ENCODE results near the gene NPC1.
"Not testable (repeated sequence)": the region's sequence is repeated elsewhere in the genome, so short reads cannot be mapped to it uniquely, and the experiment has no call there.

The NPC1 gene

DNA sequence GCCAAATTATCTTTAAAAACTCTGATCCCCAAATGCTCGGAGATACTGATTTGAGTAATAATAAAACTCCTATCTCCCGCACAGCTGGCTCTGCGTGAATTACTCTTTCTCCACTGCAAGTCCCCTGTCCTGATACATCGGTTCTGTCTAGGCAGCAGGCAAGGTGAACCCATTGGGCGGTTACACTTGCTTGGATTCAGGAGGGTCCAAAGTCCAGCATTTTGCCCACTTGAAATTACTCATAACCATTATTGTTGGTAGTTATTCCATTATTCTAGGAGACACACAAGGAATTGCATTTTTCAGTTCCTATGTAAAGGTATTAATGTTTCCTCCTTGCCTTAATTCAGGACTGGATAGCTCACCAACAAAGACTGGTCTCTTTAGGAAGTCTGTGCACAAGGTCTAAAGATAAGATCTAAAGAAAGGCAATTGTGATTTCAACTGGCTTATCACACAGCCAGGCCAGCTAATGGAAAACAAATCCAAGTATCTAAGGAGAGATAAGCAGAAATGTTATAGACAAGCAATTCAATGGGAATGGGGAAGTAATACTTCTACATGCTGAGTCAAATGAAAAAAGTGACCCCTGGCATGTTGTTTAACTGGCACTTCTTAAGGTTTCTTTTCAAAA lies 23.2 kb upstream of the NPC1 start:
- no peak for DNase-seq (ENCODE audit: low read depth in 2 of 2)

DNA sequence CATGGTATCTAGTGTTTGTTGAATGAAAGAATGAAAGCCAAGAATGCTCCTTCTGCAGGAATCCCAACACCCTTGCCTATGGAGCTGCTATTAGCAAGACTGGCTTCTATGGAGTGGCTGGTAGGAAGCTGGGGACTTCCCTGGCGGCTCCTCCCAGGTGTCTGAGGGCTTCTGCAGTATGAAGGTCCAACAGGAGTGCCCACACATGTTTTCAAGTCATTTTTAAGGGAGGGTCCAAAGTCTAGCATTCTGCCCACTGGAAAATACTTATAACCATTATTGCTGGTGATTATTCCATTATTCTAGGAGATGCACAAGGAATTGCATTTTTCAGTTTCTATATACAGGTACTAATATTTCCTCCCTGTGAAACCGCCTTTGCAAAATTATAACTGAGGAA lies 21.9 kb upstream of the NPC1 start:
- no peak for DNase-seq (ENCODE audit: low read depth in 2 of 2)

- DNase-seq (ENCODE audit: low read depth in 2 of 2): no peak
Measured at GRCh38 chr18:23605941-23606340, 19.6 kb upstream of the NPC1 start.

- DNase-seq (ENCODE audit: low read depth in 2 of 2): no peak
Measured at GRCh38 chr18:23599809-23600208, 13.5 kb upstream of the NPC1 start.

GRCh38 chr18:23596183-23596582 lies 9.9 kb upstream of the NPC1 start:
- DNase-seq (ENCODE audit: low read depth in 2 of 2): no peak

DNA sequence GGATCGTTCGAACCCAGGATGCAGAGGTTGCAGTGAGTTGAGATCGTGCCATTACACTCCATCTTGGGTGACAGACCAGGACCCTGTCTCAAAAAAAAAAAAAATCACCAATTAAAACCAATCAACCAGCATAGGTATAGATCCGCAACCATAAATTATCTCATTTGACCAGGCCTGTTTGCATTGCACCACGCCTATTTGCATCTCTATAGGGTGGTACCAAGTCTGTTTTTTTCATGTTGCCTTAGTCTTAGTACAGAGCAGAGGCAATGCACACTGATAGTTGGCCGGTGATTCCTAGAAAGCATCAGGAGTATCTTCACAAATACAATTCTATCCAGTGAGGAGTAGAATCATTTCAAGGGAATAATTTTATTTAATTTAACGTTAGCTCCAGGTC lies 9.3 kb upstream of the NPC1 start:
- no peak for DNase-seq (ENCODE audit: low read depth in 2 of 2)

DNA sequence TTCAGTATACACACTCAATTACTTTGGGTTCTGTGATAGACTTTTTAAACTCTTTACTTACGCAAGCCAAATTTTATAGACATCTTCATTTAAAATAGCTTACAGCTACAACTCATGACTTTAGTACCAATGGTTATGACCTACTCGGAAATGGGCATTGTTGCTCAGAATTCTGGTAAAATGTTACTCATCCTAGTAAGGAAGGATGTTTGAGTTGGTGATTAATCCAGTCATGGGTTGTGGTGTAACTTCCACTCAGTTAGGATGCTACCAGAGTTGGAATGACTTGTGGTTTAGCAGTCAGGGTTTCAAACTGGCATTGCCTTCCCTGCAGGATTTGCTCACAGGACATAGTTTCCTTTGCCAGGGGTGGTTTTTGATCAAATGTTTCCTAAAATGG lies 7.4 kb upstream of the NPC1 start:
- no peak for DNase-seq (ENCODE audit: low read depth in 2 of 2)

GRCh38 chr18:23592911-23593310 lies 6.6 kb upstream of the NPC1 start:
- no peak for DNase-seq (ENCODE audit: low read depth in 2 of 2)

- no peak for DNase-seq (ENCODE audit: low read depth in 2 of 2)
Measured at GRCh38 chr18:23591011-23591410, 4.7 kb upstream of the NPC1 start.

DNA sequence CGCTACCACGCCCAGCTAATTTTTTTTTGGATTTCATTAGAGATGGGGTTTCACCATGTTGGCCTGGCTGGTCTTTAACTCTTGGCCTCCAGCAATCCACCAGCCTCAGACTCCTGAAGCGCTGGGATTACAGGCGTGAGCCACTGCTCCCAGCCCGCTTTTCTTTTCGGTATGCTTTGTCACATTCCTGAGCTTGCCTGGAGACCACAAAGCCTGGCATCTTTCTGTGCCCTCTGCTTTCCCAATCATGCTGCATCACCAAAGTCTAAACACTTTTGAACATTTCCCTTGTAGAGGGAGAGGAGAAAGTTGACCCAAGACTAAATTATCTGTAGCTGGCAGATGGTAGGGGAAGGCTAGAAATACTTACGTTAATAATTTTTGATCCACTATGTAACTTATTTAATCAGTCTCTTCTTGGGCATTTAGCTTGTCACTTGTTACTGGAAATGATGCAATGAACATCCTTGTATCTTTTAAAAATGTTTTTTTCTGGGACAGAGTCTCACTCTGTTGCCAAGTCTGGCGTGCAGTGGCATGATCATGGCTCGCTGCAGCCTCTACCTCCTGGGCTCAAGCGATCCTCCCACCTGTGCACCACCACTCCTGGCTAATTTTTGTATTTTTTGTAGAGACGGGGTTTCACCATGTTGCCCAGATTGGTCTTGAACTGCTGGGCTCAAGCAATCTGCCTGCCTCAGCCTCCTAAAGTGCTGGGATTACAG lies 2.7 kb upstream of the NPC1 start:
- no peak for DNase-seq (ENCODE audit: low read depth in 2 of 2)

DNA sequence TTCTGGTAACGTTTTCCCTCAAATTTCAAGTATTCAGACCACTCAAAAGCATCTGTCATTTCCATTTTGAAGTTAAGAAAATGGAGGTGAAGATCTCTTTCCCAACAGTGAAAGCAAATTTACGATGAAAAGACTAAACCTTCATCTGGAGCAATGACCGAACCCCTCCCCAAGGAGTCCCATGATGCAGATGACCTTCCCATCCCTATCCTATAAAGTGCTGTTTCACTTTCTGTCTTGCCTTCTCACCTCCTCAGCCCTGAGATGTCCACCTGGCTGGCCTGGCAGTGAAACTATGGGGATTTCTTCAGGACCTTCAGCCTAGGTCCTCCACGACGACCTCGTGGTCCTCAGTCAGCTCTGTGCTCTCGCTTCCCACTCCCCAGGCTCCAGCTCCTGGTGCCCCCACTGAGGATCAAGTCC lies 925 bp upstream of the NPC1 start:
- no peak for DNase-seq (ENCODE audit: low read depth in 2 of 2)

DNA sequence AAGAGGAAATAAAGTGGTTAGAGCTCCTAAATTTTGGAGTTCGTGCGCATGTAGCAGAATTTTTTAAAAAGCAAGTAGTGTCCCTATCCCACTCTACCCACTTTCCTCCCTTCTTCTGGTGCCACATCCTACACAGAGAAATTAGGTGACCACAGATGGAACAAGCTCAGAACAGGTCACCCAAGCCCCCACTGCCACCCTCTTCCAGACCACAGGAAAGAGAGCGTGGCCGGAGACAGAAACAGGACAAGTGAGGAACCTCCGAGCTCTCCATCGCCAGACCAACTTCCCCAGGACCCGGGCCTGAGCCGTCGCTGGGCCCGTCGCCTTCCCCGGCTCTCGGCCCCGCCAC lies 433 bp downstream of the NPC1 start:
- DNase-seq (ENCODE audit: low read depth in 2 of 2): no peak

GRCh38 chr18:23585007-23585871 lies 1.1 kb downstream of the NPC1 start:
- no peak for DNase-seq (ENCODE audit: low read depth in 2 of 2)

DNA sequence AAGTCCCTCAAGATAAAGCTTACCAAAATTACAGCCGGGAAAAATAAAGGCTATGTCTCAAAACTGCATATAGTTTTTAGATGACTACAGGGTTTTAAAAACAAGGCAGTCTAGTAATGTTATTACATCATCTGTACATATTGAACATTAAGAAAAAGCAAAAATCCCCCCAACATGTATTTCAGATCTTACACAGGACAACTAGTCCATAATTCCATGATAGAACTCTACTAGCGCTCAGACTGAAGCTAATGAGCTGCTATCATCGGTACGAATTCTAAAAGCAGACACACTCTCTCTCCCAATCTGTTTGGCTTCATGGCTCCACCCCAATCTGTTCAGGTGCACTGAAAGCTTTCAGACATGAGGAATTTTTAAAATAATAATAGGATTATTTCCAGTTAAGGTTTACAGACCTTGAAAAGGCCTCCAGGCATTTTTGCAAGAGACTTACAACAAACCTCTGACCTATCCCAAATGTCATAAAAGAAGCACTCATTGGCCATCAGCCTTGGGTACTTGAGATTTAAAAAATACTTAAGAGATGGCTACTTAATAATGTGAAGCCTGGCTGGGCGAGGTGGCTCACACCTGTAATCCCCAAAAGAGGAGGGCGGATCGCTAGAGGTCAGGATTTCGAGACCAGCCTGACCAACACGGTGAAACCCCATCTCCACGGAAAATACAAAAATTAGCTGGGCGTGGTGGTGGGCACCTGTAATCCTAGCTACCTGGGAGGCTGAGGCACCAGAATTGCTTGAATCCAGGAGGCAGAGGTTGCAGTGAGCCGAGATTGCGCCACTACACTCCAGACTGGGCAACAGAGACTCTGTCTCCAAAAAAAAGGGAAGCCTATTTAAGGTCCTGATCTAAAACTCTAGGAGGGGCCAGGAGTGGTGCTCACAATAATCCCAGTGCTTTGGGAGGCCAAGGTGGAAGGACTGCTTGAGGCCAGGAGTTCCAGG lies 2.0 kb downstream of the NPC1 start:
- no peak for DNase-seq (ENCODE audit: low read depth in 2 of 2)

- no peak for DNase-seq (ENCODE audit: low read depth in 2 of 2)
Measured at GRCh38 chr18:23583071-23583865, 3.0 kb downstream of the NPC1 start.

DNA sequence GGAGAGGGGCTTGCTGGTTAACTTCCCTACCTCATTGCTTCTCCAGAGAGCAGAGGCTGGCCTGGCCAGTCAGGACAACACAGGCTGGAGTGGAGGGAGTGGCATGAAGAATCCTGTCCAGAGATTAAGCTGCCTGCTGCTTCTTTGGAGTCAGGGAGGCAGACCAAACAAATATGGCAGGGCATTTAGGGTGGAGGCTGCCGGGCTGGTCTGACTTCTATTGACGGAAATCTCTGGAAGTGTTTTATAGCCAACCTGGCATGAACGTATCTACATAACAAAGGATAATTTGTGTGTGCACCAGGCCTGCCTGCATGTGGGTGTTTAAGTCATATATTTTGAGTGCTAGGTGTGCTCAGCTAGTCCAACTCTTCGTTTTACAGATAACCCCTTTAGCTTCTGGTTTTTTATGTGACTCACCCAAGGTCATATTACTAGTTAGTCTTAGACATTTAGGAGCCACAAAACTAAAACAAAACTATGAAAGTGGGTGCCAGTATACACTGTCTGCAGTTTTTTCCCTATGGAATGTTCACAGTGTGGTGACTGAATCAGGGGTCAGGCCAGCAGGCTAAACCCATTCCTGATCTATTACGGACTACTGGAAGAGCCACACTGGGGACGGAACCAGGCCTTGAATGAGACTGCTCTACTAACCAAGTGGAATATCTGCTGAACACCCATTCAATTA lies 5.5 kb downstream of the NPC1 start:
- no peak for DNase-seq (ENCODE audit: low read depth in 2 of 2)

- no peak for DNase-seq (ENCODE audit: low read depth in 2 of 2)
Measured at GRCh38 chr18:23578891-23579653, 7.2 kb downstream of the NPC1 start.

DNA sequence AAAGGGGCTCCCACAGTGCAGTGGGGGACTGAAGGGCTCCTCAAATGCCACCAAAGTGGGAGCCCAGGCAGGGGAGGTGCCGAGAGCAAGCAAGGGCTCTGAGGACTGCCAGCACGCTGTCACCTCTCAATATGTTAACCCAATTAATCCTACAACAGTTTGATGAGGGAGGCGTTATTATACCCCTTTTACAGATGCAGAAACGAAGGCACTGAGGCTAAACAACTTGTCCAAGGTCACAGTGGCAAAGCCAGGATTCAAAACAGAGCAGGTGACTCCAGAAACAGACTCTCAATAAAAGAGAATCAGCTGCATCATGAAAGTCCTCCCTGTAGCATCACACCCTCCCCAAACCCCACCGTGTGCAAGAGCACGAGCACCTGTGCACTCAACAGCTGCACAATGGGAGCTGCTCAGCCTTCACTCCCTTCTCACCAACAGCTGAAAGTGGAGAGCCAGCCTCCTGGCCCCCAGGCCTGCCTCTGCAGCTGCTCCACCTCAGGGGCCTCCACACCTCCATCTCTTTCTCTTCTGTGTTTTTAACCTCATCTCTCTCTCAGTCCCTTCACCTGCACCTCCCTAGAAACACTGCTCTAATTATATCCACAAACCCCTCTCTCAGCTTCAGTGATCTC lies 8.1 kb downstream of the NPC1 start:
- no peak for DNase-seq (ENCODE audit: low read depth in 2 of 2)

GRCh38 chr18:23577521-23577920 lies 8.8 kb downstream of the NPC1 start:
- not testable (repeated sequence) for DNase-seq (ENCODE audit: low read depth in 2 of 2)
